LHCN-M2 (cell line): ENCODE data around the gene MAP2K5. TPM values are rescaled to one million over a fixed set of nuclear protein-coding genes. Genes with fewer than 3 reads are reported as not detected.

Source experiments
- DNase-seq: peaks from one replicate; pipeline ENCODE4 v3.0.0-alpha.2; 2012; ENCODE audit warnings: low read depth
- total RNA-seq: library from RNA; depleted of rRNA; stranded (reverse); fragments of >200 nt; gene quantifications from 2 replicates; pipeline ENCODE4 v1.2.3, GENCODE V29; 2014

MAP2K5 gene
- total RNA-seq, 1 experiment from 2014 or later, result 4.2 TPM

DNA sequence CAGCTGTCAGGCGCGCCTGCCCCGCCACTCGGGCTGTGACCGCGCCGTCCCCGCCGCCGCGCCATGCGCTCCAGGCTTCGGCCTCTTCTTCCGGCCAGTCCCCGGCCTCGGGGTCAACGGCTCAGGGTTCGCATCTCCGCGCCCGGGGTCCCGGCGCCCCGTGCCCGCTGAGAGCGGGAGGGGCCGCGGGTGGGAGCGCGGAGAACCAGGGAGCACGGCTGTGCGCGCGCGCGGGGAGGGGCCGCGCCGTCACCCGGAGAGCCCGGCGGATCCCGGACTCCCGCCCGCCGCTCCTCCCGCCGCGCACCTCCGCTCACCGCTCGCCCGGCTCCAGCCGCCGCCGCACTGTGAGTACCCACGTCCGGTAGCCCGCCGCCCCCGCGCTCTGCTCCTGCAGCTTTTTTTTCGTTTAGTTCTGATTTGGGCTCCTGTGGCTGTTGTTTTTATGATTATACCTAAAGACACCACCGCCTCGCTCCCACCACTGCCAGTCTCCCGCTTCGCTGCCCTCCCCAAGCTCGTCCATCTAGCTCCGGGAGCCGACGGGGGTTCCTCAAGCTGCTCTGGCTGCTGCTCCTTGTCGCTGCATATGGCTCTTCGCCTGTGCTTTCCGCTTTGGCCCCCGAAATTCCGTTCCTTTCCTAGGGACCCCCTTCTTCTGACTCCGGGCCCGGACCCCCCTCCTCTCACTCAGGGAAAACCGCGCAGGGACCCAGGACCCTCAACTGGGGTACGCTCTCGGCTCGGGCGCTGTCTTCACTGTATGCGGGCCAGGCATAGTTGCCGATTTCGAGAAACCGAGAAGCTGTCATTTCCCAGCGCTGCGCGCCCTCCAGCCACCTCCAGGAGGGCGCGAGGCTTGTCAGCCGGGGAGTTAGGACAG lies 281.1 kb downstream of the MAP2K5 start:
- DNase-seq, result no peak

DNA sequence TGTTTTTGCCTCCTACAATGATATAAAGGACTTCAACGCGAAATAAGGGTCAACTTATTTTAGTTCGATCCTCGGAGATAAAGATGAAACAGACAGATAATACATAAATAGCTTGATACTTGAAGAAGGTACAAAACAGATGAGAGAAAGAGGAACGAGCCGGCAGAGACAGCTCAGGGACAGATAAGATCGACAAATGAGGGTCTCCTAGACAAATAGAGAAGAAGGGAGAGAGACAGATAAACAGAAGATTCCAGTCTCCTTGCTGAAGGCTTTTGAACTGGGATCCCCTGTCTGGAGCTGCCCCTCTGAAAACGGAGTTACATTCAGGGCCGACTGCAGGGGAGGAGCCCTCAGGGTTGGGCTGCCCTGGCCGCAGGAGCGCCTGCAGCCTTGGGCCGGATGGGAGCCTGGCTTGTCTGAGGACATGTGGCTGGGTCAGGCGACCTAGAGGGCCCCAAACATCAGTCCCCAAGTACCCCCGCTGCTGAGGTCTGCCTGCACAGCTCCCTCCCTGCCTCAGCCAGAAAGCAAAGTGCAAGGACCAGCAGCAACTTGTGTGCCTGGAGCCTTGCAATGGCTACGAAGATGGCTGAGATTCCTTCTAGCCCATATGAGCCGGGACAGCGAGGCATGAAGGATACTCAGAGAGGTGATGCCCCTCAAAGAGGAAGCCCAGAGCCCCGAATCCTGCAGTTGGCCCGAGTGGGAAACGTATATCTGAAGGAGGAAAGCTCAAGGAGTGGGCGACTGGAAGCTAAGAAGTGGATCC lies 281.9 kb downstream of the MAP2K5 start:
- no peak for DNase-seq

DNA sequence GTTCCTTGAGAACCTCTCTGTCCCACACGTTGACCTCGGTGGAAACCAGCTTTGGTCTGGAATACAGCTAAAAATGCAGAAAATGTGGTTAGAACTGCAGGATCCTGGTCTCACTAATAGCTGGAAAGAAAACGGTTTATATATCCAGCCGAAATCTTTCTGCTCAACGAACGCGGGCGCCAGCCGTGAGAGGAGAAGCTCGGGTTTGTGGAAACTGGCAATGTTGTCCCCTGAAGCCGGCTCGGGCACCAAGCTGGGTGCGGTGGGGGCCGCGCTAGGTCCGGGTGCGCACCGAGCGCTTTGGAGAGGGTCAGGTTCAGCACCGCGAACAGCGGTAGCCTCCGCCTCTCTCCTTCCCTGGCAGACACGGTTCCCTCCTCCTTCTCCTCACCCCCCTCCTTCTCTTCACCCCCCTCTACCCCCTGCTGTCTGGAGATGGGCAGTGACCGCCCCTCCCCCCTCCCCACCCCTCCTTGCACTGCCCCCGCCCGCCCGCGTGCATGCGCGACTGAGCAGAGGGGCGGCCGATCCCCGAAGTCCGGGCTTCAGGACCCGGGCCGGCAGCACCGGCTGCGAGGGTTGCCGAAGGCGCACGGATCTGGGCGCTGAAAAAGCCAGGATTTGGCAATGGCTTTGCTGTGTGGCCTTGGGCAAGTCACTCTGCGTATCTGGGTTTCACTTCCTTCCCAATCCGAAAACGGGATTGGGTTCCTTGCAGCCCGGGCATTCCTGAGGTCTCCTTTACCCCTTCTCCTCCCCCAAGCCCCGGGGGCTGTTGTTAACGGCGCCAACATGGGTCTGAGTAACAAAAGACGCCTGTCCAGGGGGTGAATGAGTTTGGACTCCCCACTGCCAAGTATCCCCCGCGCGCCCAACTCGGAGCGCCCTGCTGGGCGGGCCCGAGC lies 282.7 kb downstream of the MAP2K5 start, which contains the start of gene SKOR1:
Gene SKOR1, plus strand, starts transcription at position 534 of the 905 bp plus-strand sequence. Its CDS starts 94 bp downstream, at position 628.
- peak; percentile 17 for DNase-seq

DNA sequence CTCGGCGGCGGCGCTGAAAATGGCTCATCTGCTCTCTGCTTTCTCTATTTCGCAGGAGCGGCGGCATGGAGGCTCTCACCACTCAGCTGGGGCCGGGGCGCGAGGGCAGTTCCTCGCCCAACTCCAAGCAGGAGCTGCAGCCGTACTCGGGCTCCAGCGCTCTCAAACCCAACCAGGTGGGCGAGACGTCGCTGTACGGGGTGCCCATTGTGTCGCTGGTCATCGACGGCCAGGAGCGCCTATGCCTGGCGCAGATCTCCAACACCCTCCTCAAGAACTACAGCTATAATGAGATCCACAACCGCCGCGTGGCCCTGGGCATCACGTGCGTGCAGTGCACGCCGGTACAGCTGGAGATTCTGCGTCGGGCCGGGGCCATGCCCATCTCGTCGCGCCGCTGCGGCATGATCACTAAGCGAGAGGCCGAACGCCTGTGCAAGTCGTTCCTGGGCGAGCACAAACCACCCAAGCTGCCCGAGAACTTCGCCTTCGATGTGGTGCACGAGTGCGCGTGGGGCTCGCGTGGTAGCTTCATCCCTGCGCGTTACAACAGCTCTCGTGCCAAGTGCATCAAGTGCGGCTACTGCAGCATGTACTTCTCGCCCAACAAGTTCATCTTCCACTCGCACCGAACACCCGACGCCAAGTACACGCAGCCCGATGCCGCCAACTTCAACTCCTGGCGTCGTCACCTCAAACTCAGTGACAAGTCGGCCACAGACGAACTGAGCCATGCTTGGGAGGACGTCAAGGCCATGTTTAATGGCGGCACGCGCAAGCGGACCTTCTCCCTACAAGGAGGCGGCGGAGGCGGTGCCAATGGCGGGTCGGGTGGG lies 283.6 kb downstream of the MAP2K5 start:
- no peak for DNase-seq

DNA sequence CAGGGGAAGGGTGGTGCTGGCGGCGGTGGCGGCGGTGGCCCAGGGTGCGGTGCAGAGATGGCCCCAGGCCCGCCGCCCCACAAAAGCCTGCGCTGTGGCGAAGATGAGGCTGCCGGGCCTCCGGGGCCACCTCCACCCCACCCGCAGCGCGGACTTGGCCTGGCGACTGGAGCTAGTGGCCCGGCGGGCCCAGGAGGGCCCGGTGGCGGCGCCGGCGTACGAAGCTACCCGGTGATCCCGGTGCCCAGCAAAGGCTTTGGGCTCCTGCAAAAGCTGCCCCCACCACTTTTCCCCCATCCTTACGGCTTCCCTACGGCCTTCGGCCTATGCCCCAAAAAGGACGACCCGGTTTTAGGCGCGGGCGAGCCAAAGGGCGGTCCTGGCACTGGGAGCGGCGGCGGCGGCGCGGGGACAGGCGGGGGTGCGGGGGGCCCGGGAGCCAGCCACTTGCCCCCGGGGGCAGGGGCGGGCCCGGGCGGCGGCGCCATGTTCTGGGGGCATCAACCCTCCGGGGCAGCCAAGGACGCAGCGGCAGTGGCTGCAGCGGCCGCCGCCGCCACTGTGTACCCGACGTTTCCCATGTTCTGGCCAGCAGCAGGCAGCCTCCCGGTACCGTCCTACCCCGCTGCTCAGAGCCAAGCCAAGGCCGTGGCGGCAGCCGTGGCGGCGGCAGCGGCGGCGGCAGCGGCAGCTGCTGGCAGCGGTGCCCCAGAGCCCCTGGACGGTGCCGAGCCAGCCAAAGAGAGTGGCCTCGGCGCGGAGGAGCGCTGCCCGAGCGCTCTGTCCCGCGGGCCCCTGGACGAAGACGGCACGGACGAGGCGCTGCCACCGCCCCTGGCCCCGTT lies 284.4 kb downstream of the MAP2K5 start:
- DNase-seq, result no peak

DNA sequence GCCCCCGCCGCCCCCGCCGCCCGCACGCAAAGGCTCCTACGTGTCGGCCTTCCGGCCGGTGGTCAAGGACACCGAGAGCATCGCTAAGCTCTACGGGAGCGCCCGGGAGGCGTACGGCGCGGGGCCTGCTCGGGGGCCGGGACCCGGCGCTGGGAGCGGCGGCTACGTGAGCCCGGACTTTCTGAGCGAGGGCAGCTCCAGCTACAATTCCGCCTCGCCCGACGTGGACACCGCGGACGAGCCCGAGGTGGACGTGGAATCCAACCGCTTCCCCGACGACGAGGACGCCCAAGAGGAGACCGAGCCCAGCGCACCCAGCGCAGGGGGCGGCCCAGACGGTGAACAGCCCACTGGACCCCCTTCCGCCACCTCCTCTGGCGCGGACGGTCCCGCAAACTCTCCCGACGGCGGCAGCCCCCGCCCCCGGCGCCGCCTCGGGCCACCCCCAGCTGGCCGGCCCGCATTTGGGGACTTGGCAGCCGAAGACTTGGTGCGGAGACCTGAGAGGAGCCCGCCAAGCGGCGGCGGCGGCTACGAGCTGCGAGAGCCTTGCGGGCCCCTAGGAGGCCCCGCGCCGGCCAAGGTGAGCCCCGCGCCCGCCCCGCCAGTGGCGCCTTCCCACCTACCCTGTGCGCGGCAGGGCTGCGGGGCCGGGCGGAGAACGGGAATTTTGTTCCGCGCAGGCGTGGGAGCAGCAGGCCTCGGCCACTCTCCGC lies 285.2 kb downstream of the MAP2K5 start:
- DNase-seq, result no peak

DNA sequence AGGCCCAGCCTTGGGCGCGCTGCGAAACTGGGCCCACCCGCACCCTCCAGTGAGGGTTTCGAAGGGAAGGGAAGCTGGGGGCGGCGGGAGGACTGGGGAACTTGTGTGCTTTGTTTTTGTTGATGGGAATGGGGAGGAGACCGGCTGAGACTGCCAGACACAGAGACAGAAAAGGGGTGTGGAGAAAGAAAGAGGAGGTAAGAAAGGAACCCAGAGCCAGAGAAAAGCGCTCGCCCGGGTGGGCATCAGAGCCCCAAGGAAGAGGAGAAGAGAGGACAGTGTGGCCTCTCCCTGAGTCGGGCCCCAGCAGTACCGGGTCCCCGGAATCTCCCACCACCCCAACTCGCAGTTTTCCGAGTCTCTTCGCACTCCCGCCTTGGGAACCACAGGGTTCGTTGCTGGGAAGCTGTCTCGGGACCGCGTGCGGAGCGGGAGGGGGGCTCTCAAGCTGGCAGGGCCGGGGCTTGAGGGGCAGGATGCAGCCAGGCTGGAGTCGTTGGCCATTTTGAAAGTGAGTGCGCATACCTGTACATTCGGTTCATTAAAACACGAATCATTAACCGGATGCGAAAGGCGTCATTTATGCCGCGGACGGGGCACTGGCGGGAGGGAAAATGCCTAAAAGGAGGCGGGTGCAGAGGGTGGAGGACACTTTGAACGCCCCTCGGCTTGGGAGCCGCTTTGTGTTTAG lies 285.9 kb downstream of the MAP2K5 start:
- no peak for DNase-seq

DNA sequence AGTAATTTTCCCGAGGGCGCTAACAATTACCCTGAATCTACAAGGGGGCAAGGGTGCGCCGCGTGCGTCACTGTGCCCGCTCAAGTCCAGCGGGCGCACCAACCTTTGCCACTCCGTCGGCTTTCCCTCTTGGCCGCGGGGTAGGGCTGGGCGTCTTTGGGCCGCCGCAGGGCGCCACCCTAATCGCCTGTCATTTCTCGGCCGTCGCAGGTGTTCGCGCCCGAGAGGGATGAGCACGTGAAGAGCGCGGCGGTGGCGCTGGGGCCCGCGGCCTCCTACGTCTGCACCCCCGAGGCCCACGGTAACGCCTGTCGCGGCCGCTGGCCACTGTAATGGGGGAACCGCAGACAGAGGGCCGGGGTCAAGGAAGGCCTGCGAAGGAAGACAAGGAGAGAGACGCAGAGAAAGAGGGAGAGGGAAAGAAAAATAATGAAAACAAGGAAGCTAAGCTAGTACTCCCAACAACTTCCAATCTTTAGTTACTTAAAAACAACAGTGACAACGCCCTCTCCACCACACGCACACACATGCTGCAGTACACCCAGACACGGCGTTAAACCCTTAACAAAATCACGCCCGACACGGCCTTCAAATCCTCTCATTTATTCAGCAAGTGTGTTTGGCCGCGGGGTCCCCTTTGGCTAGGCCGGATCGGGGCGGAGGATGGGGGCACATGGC lies 286.6 kb downstream of the MAP2K5 start:
- DNase-seq, result no peak

DNA sequence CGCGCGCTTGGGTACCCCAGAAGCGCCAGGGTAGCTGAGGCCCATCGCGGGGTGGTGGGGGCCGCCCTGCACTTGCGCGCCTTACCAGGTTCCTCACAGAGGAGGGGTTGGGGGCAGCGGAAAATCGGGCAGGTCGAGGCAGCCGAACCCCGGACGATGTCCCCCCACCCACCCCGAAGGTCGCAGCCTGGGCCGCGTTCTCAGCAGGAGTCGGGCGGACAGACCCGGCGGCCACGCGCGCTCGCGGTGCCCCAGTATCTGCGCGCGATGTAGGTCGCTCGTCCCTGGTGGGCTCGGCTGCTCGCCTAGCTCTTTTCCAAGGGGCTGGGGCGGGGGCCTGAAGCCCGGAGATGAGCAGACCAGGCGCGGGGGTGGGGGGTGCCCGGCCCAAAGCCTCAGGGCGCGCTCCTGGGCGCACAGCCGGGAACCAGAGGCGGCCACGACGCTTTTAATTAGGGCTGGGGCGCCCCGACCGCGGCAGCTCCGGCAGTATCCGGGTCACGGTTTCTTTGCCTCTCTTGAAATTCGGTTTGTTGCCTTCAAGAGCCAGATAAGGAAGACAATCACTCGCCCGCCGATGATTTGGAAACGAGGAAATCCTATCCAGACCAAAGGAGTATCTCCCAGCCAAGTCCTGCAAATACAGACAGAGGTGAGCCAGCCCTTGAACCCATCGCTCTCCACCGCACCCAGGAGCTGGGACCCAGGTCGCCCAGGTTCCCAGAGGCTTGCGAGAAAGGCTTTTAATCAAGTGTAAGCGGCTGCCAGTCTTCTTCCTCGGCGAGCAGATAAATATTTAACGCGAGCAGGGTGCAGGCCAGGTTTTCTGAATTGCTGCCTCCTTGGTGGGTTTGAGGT lies 287.4 kb downstream of the MAP2K5 start:
- no peak for DNase-seq

DNA sequence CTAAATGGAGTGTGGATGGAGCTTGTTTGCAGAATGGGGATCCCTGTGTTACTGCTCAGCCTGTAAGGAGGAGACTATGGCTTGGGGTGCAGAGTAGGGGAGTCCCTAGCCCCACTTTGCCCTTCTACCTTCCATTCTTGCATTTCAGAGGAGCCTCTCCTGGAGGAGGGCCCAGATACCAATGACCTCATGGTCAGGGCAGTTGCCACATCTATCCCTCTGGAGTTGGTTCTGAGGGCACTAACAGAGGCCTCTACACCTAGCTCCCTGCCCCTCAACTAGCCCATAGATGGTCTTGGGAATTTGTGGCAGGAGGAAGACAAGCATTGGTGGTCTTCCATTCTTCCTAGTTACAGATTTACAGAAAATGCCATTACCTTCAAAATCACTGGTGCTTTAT lies 288.9 kb downstream of the MAP2K5 start:
- no peak for DNase-seq

DNA sequence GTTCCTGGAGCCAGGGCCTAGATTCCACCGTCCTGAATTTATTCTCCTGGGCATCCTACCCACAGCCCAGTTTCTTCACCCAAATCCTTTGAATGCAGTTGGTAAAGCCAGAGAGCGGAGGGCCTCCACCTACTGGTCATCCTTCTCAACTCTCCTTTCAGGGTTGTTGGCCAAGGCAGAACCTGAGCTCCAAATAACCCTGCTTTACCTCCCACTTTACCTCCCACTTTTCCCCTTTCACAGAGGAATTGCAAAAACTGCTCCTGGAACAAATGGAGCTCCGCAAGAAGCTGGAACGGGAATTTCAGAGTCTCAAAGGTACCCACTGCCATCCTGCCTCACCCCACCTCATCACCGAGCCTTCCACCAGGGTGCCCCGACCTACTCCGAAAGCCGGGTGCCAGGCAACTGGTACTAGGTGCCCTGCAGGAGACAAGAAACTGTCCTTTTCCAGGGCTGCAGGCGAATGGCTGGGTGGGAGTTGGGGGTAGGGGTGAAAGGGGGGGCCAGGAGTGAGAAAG lies 289.6 kb downstream of the MAP2K5 start:
- DNase-seq, result peak; percentile 45

DNA sequence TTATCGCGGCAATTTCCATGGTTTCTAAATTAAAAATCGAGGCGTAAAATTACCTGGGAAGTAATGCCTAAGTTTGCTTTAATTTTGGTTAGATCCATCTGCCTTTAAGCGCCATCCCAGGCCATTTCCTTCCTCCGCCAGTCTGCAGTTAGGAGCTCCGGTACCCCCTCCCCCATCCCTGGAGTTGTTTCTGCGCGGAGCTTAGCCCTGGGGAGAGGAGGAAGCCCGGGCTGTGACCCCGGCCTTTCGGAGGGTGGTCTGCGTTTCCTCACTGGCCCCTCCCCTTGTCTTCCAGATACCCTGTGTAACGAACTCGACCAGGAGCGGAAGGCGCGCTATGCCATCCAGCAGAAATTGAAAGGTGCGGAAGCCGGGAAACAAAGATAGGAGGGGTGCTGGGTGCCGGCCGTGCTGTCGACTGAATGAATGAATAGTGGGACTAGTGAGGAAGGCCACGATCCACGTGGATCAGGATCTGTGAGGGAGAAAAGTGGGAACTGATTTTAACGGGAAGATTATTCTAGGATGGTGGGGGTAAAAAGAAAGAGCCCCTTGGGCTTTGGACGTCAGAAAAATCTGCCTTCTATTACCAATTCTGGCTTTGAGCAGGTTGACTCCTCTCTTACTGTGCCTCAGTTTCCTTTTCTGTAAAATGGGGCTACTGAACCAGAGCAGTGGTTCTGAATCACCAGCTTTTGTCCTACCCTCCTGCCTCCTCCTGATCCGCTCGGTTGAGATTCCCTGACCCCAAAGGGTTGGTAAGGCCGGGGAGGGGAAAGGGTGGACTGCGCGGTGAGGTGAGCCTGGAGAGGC lies 290.6 kb downstream of the MAP2K5 start:
- no peak for DNase-seq

DNA sequence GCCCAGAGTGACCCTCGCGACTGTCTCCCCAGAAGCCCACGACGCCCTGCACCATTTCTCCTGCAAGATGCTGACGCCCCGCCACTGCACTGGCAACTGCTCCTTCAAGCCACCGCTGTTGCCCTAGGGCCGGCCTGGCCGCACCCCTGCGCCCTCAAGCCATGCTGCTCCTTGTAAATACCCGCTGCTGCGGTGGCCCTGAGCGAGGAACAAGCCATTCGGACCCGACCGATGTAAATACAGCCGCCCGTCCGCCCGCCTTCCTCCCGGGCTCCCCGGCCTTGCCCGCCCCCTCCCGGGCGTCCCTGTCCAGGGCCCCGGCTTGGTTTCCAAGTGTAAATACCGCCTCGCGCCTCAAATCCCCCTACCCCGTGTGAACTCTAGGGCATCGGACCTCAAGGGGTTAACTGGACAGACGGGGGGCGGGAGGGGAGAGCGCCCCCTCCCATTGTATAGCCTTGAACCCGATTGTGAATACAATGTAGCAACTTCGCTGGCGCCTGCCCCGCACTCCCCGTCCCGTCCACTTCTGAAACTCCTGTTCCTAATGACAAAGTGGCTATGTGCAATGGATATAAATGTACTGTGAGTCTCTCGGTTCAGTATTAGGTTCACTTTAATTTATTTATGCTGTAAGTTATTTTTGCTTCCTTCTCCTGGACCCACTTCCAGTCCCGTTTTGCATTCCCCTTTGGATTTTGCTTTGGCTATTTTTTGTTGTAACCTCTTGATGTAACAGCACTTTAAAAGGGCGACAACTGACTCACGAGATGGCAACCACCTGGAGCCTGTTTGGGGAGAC lies 291.4 kb downstream of the MAP2K5 start:
- DNase-seq, result peak; percentile 25

DNA sequence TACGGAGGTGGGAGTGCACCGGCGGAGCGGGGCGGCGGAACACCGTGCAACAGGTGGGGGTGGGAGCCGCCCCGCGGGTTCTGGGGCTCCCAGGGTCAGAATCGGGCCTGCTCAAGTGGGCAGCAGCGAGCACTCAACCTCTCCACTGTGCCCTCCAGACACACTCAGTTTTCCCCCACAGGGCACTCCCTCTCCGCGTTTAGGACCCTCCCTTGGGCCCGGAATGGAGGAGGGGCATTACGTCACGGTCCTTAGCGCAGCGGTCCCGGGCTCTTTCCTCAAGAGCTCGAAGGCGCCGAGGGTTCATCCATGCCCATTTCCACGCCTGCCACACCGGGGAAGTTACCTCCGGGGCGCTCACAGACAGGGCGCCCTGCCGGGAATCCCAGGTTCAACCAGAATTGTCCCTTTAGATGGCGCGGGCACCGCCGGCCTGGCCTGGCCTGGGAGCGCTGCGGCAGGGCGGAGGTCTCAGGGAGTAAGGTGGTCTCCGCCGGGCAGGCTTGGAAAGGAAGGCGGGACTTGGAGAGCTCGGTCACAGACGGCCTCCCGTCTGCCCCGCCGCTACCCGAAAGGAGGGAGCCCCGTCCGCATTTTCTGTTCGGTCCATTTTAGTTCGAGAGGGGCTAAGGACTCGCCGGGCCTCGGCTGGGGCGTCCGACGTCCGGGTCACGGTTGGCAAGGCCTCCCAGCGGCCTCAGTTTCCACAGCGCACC lies 292.2 kb downstream of the MAP2K5 start:
- DNase-seq, result no peak
